NT2/D1 (cell line): Measurements from ENCODE around the gene SND1.

ENCODE experiments used
- DNase-seq: peaks from one replicate; pipeline ENCODE4 v3.0.0-alpha.2; 2011; ENCODE audit warnings: low read depth, low spot score
- H3K27me3 ChIP-seq: 2 replicates; pipeline ENCODE4 v1.6.0; 2011; ENCODE audit warnings: mild to moderate bottlenecking; ENCODE audit not compliant: insufficient read length, insufficient read depth
- H3K36me3 ChIP-seq: 2 replicates; pipeline ENCODE4 v1.6.1; 2011; ENCODE audit warnings: mild to moderate bottlenecking, low read length, mixed read lengths; ENCODE audit not compliant: insufficient read depth, insufficient read length
- H3K4me1 ChIP-seq: 2 replicates; pipeline ENCODE4 v1.5.1; 2011; ENCODE audit not compliant: insufficient read depth, insufficient read length
- H3K4me3 ChIP-seq: 2 replicates; pipeline ENCODE4 v1.5.1; 2011; ENCODE audit warnings: low read depth; ENCODE audit not compliant: insufficient read length
- H3K9ac ChIP-seq: 2 replicates; pipeline ENCODE4 v1.6.0; 2011; ENCODE audit warnings: low read depth; ENCODE audit not compliant: insufficient read length
- H3K9me3 ChIP-seq: 2 replicates; pipeline ENCODE4 v1.5.1; 2011; ENCODE audit warnings: mild to moderate bottlenecking, low read length; ENCODE audit not compliant: insufficient read depth
- SUZ12 ChIP-seq: IDR thresholded peaks from 2 replicates; pipeline ENCODE4 v1.6.1; 2011; ENCODE audit not compliant: insufficient read length, insufficient read depth; ENCODE audit errors: extremely low read depth
- YY1 ChIP-seq: IDR thresholded peaks from 2 replicates; pipeline ENCODE4 v1.6.1; 2011; ENCODE audit not compliant: insufficient read length, insufficient read depth
- ZNF274 ChIP-seq: IDR thresholded peaks from 2 replicates; pipeline ENCODE4 v1.6.1; 2011; ENCODE audit warnings: mild to moderate bottlenecking, low read depth, low read length

The SND1 gene

GRCh38 chr7:127653396-127653795, 1.4 kb downstream of the SND1 start:
- H3K9ac ChIP-seq, result peak overlapping the region; percentile 96
- DNase-seq, result no peak
- H3K36me3 ChIP-seq, result peaks cover 35% of the 10 kb centered on the region
- H3K27me3 ChIP-seq, result no peaks in the 10 kb centered on the region
- H3K4me1 ChIP-seq, result no peaks in the 10 kb centered on the region
- H3K4me3 ChIP-seq, result peak overlapping the region; percentile 97
- no peak for TF ChIP-seq ZNF274
- TF ChIP-seq SUZ12, result no peak
- TF ChIP-seq YY1, result no peak
- no peaks in the 10 kb centered on the region for H3K9me3 ChIP-seq

- no peak for TF ChIP-seq ZNF274
- no peak for TF ChIP-seq SUZ12
- TF ChIP-seq YY1, result no peak
- H3K4me3 ChIP-seq, result no peak overlapping the region
Observed at GRCh38 chr7:127654404-127655394, 2.7 kb downstream of the SND1 start.

GRCh38 chr7:127655720-127656119, 3.7 kb downstream of the SND1 start:
- H3K27me3 ChIP-seq, result no peaks in the 10 kb centered on the region
- no peaks in the 10 kb centered on the region for H3K4me1 ChIP-seq
- H3K4me3 ChIP-seq, result no peak overlapping the region
- no peak for TF ChIP-seq SUZ12
- no peak for TF ChIP-seq ZNF274
- TF ChIP-seq YY1, result no peak
- DNase-seq, result no peak
- H3K36me3 ChIP-seq, result peaks cover 54% of the 10 kb centered on the region
- no peak overlapping the region for H3K9ac ChIP-seq
- no peaks in the 10 kb centered on the region for H3K9me3 ChIP-seq

More at GRCh38 chr7:127654404-127655394, 2.7 kb downstream of the SND1 start:
- Histone ChIP-seq H3K27me3 (no peaks in the 10 kb centered on the region), H3K36me3 (peaks cover 47% of the 10 kb centered on the region), H3K4me1 (no peaks in the 10 kb centered on the region), H3K9me3 (no peaks in the 10 kb centered on the region), H3K9ac (peak overlapping the region; percentile 16)
- DNase-seq, result no peak

- TF ChIP-seq SUZ12, result no peak
- no peak for TF ChIP-seq YY1
- no peak for DNase-seq
- no peak overlapping the region for H3K9ac ChIP-seq
- no peaks in the 10 kb centered on the region for H3K9me3 ChIP-seq
- no peaks in the 10 kb centered on the region for H3K4me1 ChIP-seq
- no peak overlapping the region for H3K4me3 ChIP-seq
- peaks cover 63% of the 10 kb centered on the region for H3K36me3 ChIP-seq
- no peaks in the 10 kb centered on the region for H3K27me3 ChIP-seq
Observed at GRCh38 chr7:127657500-127657899, 5.5 kb downstream of the SND1 start.

- Histone ChIP-seq H3K4me3 (no peak overlapping the region), H3K9ac (no peak overlapping the region), H3K4me1 (no peaks in the 10 kb centered on the region), H3K36me3 (peaks cover 61% of the 10 kb centered on the region), H3K27me3 (no peaks in the 10 kb centered on the region), H3K9me3 (no peaks in the 10 kb centered on the region)
- no peak for DNase-seq
- no peak for TF ChIP-seq YY1
- TF ChIP-seq ZNF274, result no peak
- no peak for TF ChIP-seq SUZ12
Observed at GRCh38 chr7:127658970-127659630, 7.1 kb downstream of the SND1 start.

- no peak overlapping the region for H3K9ac ChIP-seq
- no peaks in the 10 kb centered on the region for H3K9me3 ChIP-seq
- H3K36me3 ChIP-seq, result peaks cover 42% of the 10 kb centered on the region
Observed at GRCh38 chr7:127665922-127666321, 13.9 kb downstream of the SND1 start.

GRCh38 chr7:127666602-127667001, 14.6 kb downstream of the SND1 start:
- Histone ChIP-seq H3K27me3 (no peaks in the 10 kb centered on the region), H3K4me3 (no peak overlapping the region), H3K9me3 (no peaks in the 10 kb centered on the region), H3K9ac (no peak overlapping the region), H3K36me3 (peaks cover 40% of the 10 kb centered on the region), H3K4me1 (no peaks in the 10 kb centered on the region)
- DNase-seq, result no peak
- TF ChIP-seq ZNF274 (no peak), SUZ12 (no peak), YY1 (no peak)

More at GRCh38 chr7:127665922-127666321, 13.9 kb downstream of the SND1 start:
- Histone ChIP-seq H3K27me3 (no peaks in the 10 kb centered on the region), H3K4me3 (no peak overlapping the region), H3K4me1 (no peaks in the 10 kb centered on the region)
- peak; percentile 68 for DNase-seq
- TF ChIP-seq SUZ12, result no peak
- TF ChIP-seq ZNF274, result no peak
- no peak for TF ChIP-seq YY1
